ENCODE data around the gene NARF. TPM values are rescaled to one million over a fixed set of nuclear protein-coding genes. Genes with fewer than 3 reads are reported as not detected.

The NARF gene
- total RNA-seq, 2 experiments from 2014 or later: 75.0 to 151 TPM

DNA sequence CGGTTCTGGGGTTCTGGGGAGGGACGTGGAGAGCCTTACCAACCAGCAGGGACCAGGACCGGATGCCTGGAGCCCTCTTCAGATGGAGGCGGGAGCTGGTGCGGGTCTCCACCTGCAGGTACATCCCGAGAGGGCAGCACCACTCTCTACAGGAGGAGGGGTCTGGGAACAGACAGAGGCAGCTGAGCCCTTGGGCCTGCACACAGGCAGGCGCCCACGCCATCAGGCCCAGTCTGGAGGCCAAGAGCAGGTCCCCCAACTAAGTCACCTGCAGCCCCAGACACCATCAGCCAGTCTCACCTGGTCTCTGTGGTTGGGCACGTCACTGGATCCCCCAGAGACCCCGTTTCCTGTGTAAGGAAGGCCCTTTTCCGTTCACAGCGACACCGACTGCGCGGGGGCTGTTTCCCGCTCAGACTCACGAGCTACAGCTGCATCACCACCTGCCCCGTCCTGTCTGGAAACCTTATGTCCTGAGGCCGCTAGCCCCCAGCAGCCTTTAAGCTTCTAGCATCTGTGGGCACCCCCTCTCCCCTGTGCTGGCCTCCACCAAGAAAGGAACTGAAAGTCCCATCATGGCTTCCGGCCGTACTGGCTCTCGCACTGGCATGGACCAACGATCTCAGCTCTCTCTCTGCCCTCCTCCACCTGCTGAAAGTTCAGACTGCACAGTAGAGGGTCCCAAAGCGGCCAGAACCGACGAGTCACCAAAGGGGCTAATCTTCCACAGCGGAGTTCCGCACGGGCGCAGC lies 9.2 kb upstream of the NARF start:
- intact Hi-C loops (cut with micrococcal nuclease; ENCODE audit: unreplicated experiment): loop anchor here (1.0 to 2.0 kb wide), 8 partner anchors 9 to 229 kb away; partner anchors contain the start of genes NARF, TEX19, UTS2R and WDR45B
- ChIA-PET CTCF (ENCODE audit: unreplicated experiment) (interaction anchor here (1.4 kb wide), 1 partner anchor 98 kb away, joined by 6 read pairs; no protein-coding TSS in a partner anchor), POLR2A (interaction anchor here (1.0 to 2.0 kb wide), 8 partner anchors 9 to 98 kb away, joined by 3 to 11 read pairs (median 4); partner anchors contain the start of gene OGFOD3)
- no peak overlapping the region for H2AFZ ChIP-seq (ENCODE audit: low read length)
- H3K79me2 ChIP-seq (ENCODE audit: insufficient read depth, low read depth, low read length): peaks cover 39% of the 10 kb centered on the region
- H3K27ac ChIP-seq (ENCODE audit: low read depth, low read length, poor library complexity, severe bottlenecking): peak overlapping the region; percentile 98
- peak overlapping the region; percentile 83 for H3K4me2 ChIP-seq (ENCODE audit: low read length)
- no TSS peak for BruUV-seq (replicated peaks)
- peak; percentile 100 for DNase-seq (ENCODE audit: low spot score)
- peaks cover 40% of the 10 kb centered on the region for H3K4me1 ChIP-seq (ENCODE audit: insufficient read depth, low read length, poor library complexity, severe bottlenecking)
- peaks cover 3% of the 10 kb centered on the region for H4K20me1 ChIP-seq (ENCODE audit: insufficient read depth, low read length)
- H3K4me3 ChIP-seq (ENCODE audit: low read depth, low read length, poor library complexity, severe bottlenecking): peak overlapping the region; percentile 80
- H3K9me2 ChIP-seq (ENCODE audit: insufficient read depth, low read length): no peaks in the 10 kb centered on the region
- H3K9me3 ChIP-seq (ENCODE audit: low read length): peaks cover 11% of the 10 kb centered on the region; the same call in 1 of the 2 replicates
- H3K36me3 ChIP-seq (ENCODE audit: insufficient read depth, low read length): peaks cover 47% of the 10 kb centered on the region
- TF ChIP-seq CTCF (conservative IDR thresholded peaks at IDR 0.05; ENCODE audit: low read length) (peak; percentile 46), EZH2phosphoT487 (IDR thresholded peaks at IDR 0.05; ENCODE audit: borderline replicate concordance, low read depth, low read length) (no peak)

GRCh38 chr17:82449883-82450356 lies 8.6 kb upstream of the NARF start:
- peaks cover 39% of the 10 kb centered on the region for H3K79me2 ChIP-seq (ENCODE audit: insufficient read depth, low read depth, low read length)
- ChIA-PET POLR2A (interaction anchor here (1.1 to 2.0 kb wide), 6 partner anchors 8 to 57 kb away, joined by 3 to 11 read pairs (median 6); partner anchors contain the start of gene OGFOD3), CTCF (ENCODE audit: unreplicated experiment) (interaction anchor here (1.4 kb wide), 1 partner anchor 99 kb away, joined by 6 read pairs; no protein-coding TSS in a partner anchor)
- intact Hi-C loops (cut with micrococcal nuclease; ENCODE audit: unreplicated experiment): loop anchor here (1.0 to 2.0 kb wide), 8 partner anchors 8 to 229 kb away; partner anchors contain the start of genes NARF, TEX19, UTS2R and WDR45B
- TSS peak; percentile 63 for BruUV-seq (replicated peaks)
- no peaks in the 10 kb centered on the region for H3K9me2 ChIP-seq (ENCODE audit: insufficient read depth, low read length)
- peaks cover 41% of the 10 kb centered on the region for H3K36me3 ChIP-seq (ENCODE audit: insufficient read depth, low read length)
- TF ChIP-seq EZH2phosphoT487 (IDR thresholded peaks at IDR 0.05; ENCODE audit: borderline replicate concordance, low read depth, low read length) (no peak), CTCF (conservative IDR thresholded peaks at IDR 0.05; ENCODE audit: low read length) (no peak)
- H3K4me3 ChIP-seq (ENCODE audit: low read depth, low read length, poor library complexity, severe bottlenecking): peak overlapping the region; percentile 80
- peak overlapping the region; percentile 83 for H3K4me2 ChIP-seq (ENCODE audit: low read length)
- peaks cover 40% of the 10 kb centered on the region for H3K4me1 ChIP-seq (ENCODE audit: insufficient read depth, low read length, poor library complexity, severe bottlenecking)
- peak overlapping the region; percentile 98 for H3K27ac ChIP-seq (ENCODE audit: low read depth, low read length, poor library complexity, severe bottlenecking)
- H3K9me3 ChIP-seq (ENCODE audit: low read length): peaks cover 11% of the 10 kb centered on the region; the same call in 1 of the 2 replicates
- no peak for DNase-seq (ENCODE audit: low spot score)
- H4K20me1 ChIP-seq (ENCODE audit: insufficient read depth, low read length): peaks cover 3% of the 10 kb centered on the region
- H2AFZ ChIP-seq (ENCODE audit: low read length): no peak overlapping the region
